ENCODE data around the gene SMAD5. TPM values are rescaled to one million over a fixed set of nuclear protein-coding genes. Genes with fewer than 3 reads are reported as not detected.

SMAD5 gene
- total RNA-seq (2012; rRNA removed) = 73.3 and 101 TPM in 2 replicates
- 25.7 and 37.4 TPM in 2 replicates for polyA plus RNA-seq (2012; rRNA removed)
- 5.3 and 8.1 TPM in 2 replicates for polyA plus RNA-seq (2012; cell fraction: cytosol; rRNA removed)
- polyA plus RNA-seq (2012; cell fraction: nucleus; rRNA removed; ENCODE audit: low replicate concordance) = 3.2 and 35.1 TPM in 2 replicates
- percentile 88 among the genes with signal in this experiment for Bru-seq, nascent RNA
- BruChase-seq, experiment 1, labeled RNA remaining after a 6-hour chase = percentile 84 among the genes with signal in this experiment
- BruChase-seq, experiment 2, labeled RNA remaining after a 2-hour chase = percentile 95 among the genes with signal in this experiment
- long read RNA-seq, full-length matches to known transcripts = 9 of 26 reads
- long read RNA-seq, partial matches to known transcripts = 9 of 26 reads
- long read RNA-seq, other reads (novel, unspliced or antisense) = 8 of 26 reads

- no peak within 1 kb of the TSS for H2BK20ac ChIP-seq (ENCODE audit: low read depth, low read length)
- H3K4me1 ChIP-seq (ENCODE audit: control insufficient read depth, insufficient read depth, low read length) = peaks cover 2% of the 10 kb centered on the region
- H4K8ac ChIP-seq (ENCODE audit: low read depth in 2 of 2, low read length in 2 of 2) = peak within 1 kb of the TSS; percentile 80 to 95
- CTCF ChIA-PET = interaction anchor here (0.6 to 1.0 kb wide), 2 partner anchors 63 to 111 kb away, joined by 3 to 4 read pairs; no protein-coding TSS in a partner anchor
- H3K79me1 ChIP-seq (ENCODE audit: low read depth in 1 of 2, low read length in 2 of 2) = peaks cover 4 to 18% of the 10 kb centered on the region in 2 experiments; a peak in 3 of 4 replicates
- no peak within 1 kb of the TSS for H2BK15ac ChIP-seq (ENCODE audit: low read depth, low read length)
- H3K14ac ChIP-seq (replicated peaks; ENCODE audit: low read depth, low read length) = peak within 1 kb of the TSS; percentile 86
- dilution Hi-C loops (cut with HindIII; ENCODE audit: low sequenced_read_pairs, unreplicated experiment) (no loop called here), intact Hi-C loops (cut with micrococcal nuclease) (loop anchor here (1.0 to 2.0 kb wide), 2 partner anchors 27 to 50 kb away; no protein-coding TSS in a partner anchor), in situ Hi-C loops (cut with MboI; ENCODE audit: low sequenced_read_pairs) (no loop called here)
- H3K4me2 ChIP-seq (ENCODE audit: low read depth, low read length) = peak within 1 kb of the TSS; percentile 89
- H3K4me3 ChIP-seq (ENCODE audit: insufficient read depth, low read depth, low read length) = peak within 1 kb of the TSS; percentile 81
- no TSS peak for BruUV-seq (replicated peaks)
- H4K20me1 ChIP-seq (ENCODE audit: insufficient read depth, low read length) = peaks cover 38% of the 10 kb centered on the region
- peaks cover 5% of the 10 kb centered on the region for H3K27me3 ChIP-seq (ENCODE audit: control insufficient read depth, insufficient read depth, low read length)
- H2BK5ac ChIP-seq (ENCODE audit: low read depth, low read length, poor library complexity, severe bottlenecking) = peak within 1 kb of the TSS; percentile 79
- H3K23ac ChIP-seq (ENCODE audit: low read depth, low read length) = peak within 1 kb of the TSS; percentile 90
- WGBS, 2 experiments (ENCODE audit: extremely low coverage in 2 of 2, insufficient read length in 1 of 2) = 1% methylated on average over 15 of the region's 81 CpGs; no CpG with 5 or more reads in 1 of the 2 experiments
- DNase-seq = peak; percentile 95
- peak within 1 kb of the TSS; percentile 73 for H3K56ac ChIP-seq (ENCODE audit: extremely low read depth, insufficient read depth, low read length)
- H3K36me3 ChIP-seq (ENCODE audit: control insufficient read depth, insufficient read depth, low read length) = no peaks in the 10 kb centered on the region
- H2AK9ac ChIP-seq (replicated peaks; ENCODE audit: low read depth, low read length, poor library complexity) = peak within 1 kb of the TSS; percentile 86
- peak within 1 kb of the TSS; percentile 76 for H3K27ac ChIP-seq (ENCODE audit: insufficient read depth, low read length)
- POLR2A ChIA-PET (ENCODE audit: unreplicated experiment) = no interaction called here
- H4K91ac ChIP-seq (ENCODE audit: insufficient read depth, low read depth, low read length) = peak within 1 kb of the TSS; percentile 71
- H3K4ac ChIP-seq (ENCODE audit: low read depth, low read length) = peak within 1 kb of the TSS; percentile 84
- H2AFZ ChIP-seq (replicated peaks; ENCODE audit: low read length, poor library complexity) = peak within 1 kb of the TSS; percentile 94
- no peaks in the 10 kb centered on the region for H3K9me3 ChIP-seq (ENCODE audit: control insufficient read depth, insufficient read depth, low read length)
- no peaks in the 10 kb centered on the region; the same call in 1 of the 2 replicates for H3K9me1 ChIP-seq (ENCODE audit: insufficient read depth, low read length)
- peak within 1 kb of the TSS; percentile 87 for H4K5ac ChIP-seq (ENCODE audit: low read depth, low read length)
- peak within 1 kb of the TSS; percentile 85 for H3K9ac ChIP-seq (ENCODE audit: low read depth, low read length)
- ATAC-seq (ENCODE audit: low read depth) = peak; percentile 94
- peak within 1 kb of the TSS; percentile 52 for H3K18ac ChIP-seq (ENCODE audit: low read depth, low read length)
- peak within 1 kb of the TSS; percentile 48 for H2AK5ac ChIP-seq (ENCODE audit: low read depth, low read length)
- H2BK120ac ChIP-seq (ENCODE audit: low read depth, low read length) = peak within 1 kb of the TSS; percentile 66
- TF ChIP-seq SMC3 (IDR thresholded peaks at IDR 0.05; ENCODE audit: low read depth, low read length) = no peak
- peak; percentile 85 for TF ChIP-seq MXI1 (IDR thresholded peaks at IDR 0.05; ENCODE audit: borderline replicate concordance, low read depth, low read length)
- 0 out of 2 replicates have a peak, but pooled peaks have one; percentile 5 for TF ChIP-seq CTCF (conservative IDR thresholded peaks at IDR 0.05; ENCODE audit: low read depth, low read length)
- no peak for TF ChIP-seq RCOR1 (IDR thresholded peaks at IDR 0.05; ENCODE audit: insufficient replicate concordance, low read length)
- no peak for TF ChIP-seq USF2 (IDR thresholded peaks at IDR 0.05; ENCODE audit: low read depth, low read length)
- TF ChIP-seq ELK1 (IDR thresholded peaks at IDR 0.05; ENCODE audit: borderline replicate concordance, low read depth, low read length) = no peak
- no peak for TF ChIP-seq RAD21 (IDR thresholded peaks at IDR 0.05; ENCODE audit: low read length)
- TF ChIP-seq NFE2L2 (IDR thresholded peaks at IDR 0.05; ENCODE audit: low read depth, low read length) = no peak
- peak; percentile 99 for TF ChIP-seq MAZ (IDR thresholded peaks at IDR 0.05; ENCODE audit: borderline replicate concordance, low read depth, low read length)
- no peak; the same call in none of the 2 replicates for TF ChIP-seq POLR2A (IDR thresholded peaks at IDR 0.05; ENCODE audit: low read depth, low read length)
- TF ChIP-seq BHLHE40 (IDR thresholded peaks at IDR 0.05; ENCODE audit: low read depth, low read length) = no peak
- TF ChIP-seq RFX5 (IDR thresholded peaks at IDR 0.05; ENCODE audit: low read depth, low read length) = no peak
Measured at GRCh38 chr5:136132557-136133221, at the start of gene SMAD5. TSS of gene SMAD5 (plus strand) at chr5:136132845. CDS start at chr5:136153761, 20,916 bp downstream.
